LNCaP clone FGC (cell line): ENCODE measurements around the gene LSP1.

Experiments
- DNase-seq: peaks from one replicate; pipeline ENCODE4 v3.0.0-alpha.2; 2011; ENCODE audit warnings: low read depth
- H3K4me3 ChIP-seq: 2 replicates; pipeline ENCODE4 v1.5.1; 2011; ENCODE audit warnings: mild to moderate bottlenecking, low read depth, low read length, control low read depth
- CTCF ChIP-seq: IDR thresholded peaks from 2 replicates; pipeline ENCODE4 v1.5.1; 2012; ENCODE audit warnings: mild to moderate bottlenecking; ENCODE audit not compliant: control insufficient read depth, insufficient read depth; ENCODE audit errors: extremely low read depth

Gene LSP1

GRCh38 chr11:1868056-1868635 lies 15.3 kb downstream of the LSP1 start:
- no peak for TF ChIP-seq CTCF
- no peak overlapping the region for H3K4me3 ChIP-seq

GRCh38 chr11:1868636-1869291 lies 15.9 kb downstream of the LSP1 start:
- H3K4me3 ChIP-seq = no peak overlapping the region
- DNase-seq = no peak
- TF ChIP-seq CTCF = no peak

More at GRCh38 chr11:1868056-1868635, 15.3 kb downstream of the LSP1 start:
- DNase-seq = no peak

- no peak overlapping the region for H3K4me3 ChIP-seq
- TF ChIP-seq CTCF = peak; percentile 59
- DNase-seq = no peak
Observed at GRCh38 chr11:1869427-1870325, 16.8 kb downstream of the LSP1 start.

- H3K4me3 ChIP-seq = no peak overlapping the region
- no peak for TF ChIP-seq CTCF
- no peak for DNase-seq
Observed at GRCh38 chr11:1870326-1870696, 17.4 kb downstream of the LSP1 start.

GRCh38 chr11:1870721-1871466 lies 18.0 kb downstream of the LSP1 start:
- DNase-seq = peak; percentile 3

More at GRCh38 chr11:1870721-1871466, 18.0 kb downstream of the LSP1 start:
- no peak overlapping the region for H3K4me3 ChIP-seq
- no peak for TF ChIP-seq CTCF
